ENCODE data around the gene ADGRA1. TPM values are rescaled to one million over a fixed set of nuclear protein-coding genes. Genes with fewer than 3 reads are reported as not detected.

The ADGRA1 gene
- total RNA-seq, 3 donors from 2014 or later = 0.10 TPM; not detected in 2

DNA sequence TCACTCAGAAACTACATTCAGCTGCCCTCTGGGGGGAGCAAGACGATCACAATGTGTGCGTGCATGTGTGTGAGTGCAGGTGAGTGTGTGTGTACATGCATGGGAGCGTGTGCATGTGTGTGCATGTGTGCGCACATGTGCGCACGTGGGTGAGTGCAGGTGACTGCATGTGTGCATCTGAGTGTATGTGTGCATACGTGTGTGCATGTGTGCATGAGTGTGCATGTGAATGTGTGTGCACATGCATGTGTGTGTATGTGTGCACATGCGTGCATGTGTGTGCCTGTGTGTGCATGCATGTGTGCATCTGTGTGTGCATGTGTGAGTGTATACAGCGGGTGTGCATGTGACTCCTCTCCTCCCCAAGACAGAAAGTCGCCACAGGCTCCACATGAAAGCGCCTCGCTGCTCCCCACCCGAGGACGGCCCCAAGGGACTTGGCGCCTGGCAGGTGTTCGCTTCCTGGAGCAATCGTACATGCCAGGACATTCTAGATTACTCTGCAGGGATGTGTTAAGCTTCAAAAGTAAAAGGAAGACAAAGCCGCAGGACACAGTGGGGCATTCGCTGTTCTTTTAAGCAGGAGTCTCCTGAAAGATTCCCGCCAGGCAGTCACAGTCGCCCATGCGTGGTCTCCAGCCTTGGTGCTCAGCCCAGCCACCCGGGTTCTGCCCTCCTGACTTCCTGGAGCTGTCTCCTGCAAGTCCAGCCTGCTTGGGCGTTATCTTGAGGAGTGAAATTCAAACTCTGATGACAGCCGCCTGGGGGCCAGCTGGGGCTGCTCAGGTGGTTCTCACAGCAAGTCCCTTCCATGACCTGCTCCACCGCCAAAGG, 42.0 kb upstream of the ADGRA1 start:
- DNase-seq (no peak), ATAC-seq (no peak)
- no peaks in the 10 kb centered on the region for H3K36me3 ChIP-seq (ENCODE audit: low read depth)
- intact Hi-C loops (cut with DNase I, micrococcal nuclease) = no loop called here
- H3K9me3 ChIP-seq = no peaks in the 10 kb centered on the region
- H3K4me1 ChIP-seq (ENCODE audit: low read depth) = no peaks in the 10 kb centered on the region
- no peak overlapping the region for H3K4me3 ChIP-seq
- TF ChIP-seq, protein P1, sequence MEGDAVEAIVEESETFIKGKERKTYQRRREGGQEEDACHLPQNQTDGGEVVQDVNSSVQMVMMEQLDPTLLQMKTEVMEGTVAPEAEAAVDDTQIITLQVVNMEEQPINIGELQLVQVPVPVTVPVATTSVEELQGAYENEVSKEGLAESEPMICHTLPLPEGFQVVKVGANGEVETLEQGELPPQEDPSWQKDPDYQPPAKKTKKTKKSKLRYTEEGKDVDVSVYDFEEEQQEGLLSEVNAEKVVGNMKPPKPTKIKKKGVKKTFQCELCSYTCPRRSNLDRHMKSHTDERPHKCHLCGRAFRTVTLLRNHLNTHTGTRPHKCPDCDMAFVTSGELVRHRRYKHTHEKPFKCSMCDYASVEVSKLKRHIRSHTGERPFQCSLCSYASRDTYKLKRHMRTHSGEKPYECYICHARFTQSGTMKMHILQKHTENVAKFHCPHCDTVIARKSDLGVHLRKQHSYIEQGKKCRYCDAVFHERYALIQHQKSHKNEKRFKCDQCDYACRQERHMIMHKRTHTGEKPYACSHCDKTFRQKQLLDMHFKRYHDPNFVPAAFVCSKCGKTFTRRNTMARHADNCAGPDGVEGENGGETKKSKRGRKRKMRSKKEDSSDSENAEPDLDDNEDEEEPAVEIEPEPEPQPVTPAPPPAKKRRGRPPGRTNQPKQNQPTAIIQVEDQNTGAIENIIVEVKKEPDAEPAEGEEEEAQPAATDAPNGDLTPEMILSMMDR (IDR thresholded peaks at IDR 0.05) = no peak

DNA sequence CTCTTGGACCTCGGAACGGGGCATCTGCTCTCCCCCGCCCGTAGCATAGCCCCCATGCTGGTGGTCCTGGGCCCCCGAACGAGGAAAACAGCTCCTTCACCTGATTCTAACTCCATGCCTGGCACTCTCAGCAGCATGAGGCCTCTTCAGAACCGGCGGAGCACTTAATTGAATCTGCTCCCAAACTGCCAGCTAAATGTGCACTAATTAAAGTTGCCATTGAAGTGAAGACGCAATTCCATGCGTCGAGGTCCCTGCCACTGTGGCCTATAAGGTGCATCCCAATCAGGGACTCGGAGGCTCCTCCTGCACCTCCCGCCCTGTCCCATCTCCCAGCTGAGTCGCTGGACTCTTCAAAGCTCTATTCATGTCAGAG, 41.3 kb upstream of the ADGRA1 start:
- TF ChIP-seq, protein P1 (IDR thresholded peaks at IDR 0.05) = no peak
- ATAC-seq (no peak), DNase-seq (no peak)
- intact Hi-C loops (cut with DNase I, micrococcal nuclease) = no loop called here
- H3K36me3 ChIP-seq (ENCODE audit: low read depth) = no peaks in the 10 kb centered on the region
- no peaks in the 10 kb centered on the region for H3K4me1 ChIP-seq (ENCODE audit: low read depth)
- no peak overlapping the region for H3K4me3 ChIP-seq
- H3K9me3 ChIP-seq = no peaks in the 10 kb centered on the region

DNA sequence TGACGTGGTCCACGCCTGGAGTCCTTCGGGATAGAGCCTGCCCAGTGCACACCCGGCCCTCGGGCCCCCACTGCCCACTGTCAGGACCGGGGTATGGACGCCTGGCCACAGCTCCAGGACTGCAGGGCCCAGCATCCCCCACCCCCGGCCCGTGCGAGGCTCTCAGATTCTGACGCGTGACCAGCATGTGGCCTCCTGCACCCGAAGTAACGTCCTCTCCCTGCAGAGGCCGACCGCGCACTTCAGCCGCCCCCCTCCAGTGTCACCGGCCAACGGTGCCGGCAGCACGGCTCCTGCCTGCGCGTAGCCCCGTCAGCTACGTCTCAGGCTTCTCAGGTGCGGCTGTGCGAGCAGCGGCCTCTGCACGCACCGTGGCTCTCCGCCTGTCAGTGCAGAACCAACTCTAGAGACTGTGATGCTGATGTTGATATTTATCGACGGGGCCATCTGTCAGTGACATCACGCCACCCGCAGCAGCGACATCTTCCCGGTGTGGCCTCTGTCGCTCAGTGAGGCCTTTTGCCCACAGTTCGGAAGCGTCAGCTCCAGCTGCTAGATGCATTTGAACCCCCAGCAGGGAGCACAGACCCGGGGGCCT, 40.1 kb upstream of the ADGRA1 start:
- H3K36me3 ChIP-seq (ENCODE audit: low read depth) = no peaks in the 10 kb centered on the region
- DNase-seq = no peak
- intact Hi-C loops (cut with DNase I, micrococcal nuclease) = no loop called here
- H3K4me3 ChIP-seq = no peak overlapping the region
- no peaks in the 10 kb centered on the region for H3K9me3 ChIP-seq
- TF ChIP-seq, protein P1 (IDR thresholded peaks at IDR 0.05) = no peak
- ATAC-seq = no peak
- no peaks in the 10 kb centered on the region for H3K4me1 ChIP-seq (ENCODE audit: low read depth)

DNA sequence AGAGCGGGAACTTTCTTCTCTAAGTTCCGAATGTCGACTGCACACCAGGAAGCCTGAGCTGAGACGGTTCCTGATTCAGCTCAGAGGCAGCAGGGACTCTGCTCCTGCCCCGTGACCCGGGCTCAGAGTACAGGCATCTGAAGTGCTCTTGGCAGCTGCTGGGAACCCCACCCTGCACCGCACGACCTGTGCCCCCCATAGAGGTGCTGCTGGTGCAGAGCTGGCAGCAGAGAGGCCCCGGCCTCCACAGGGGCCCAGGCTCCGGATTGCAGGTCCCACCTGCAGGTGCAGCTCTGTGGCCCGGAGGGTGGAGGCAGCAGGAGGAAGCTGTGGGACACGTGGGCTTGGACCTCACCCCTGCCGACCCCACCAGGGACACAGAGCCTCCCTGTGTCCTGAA, 39.5 kb upstream of the ADGRA1 start:
- Histone ChIP-seq H3K9me3 (no peaks in the 10 kb centered on the region), H3K4me1 (ENCODE audit: low read depth) (no peaks in the 10 kb centered on the region), H3K4me3 (no peak overlapping the region), H3K36me3 (ENCODE audit: low read depth) (no peaks in the 10 kb centered on the region)
- intact Hi-C loops (cut with DNase I, micrococcal nuclease) = no loop called here
- DNase-seq (no peak), ATAC-seq (no peak)
- TF ChIP-seq, protein P1 (IDR thresholded peaks at IDR 0.05) = no peak

DNA sequence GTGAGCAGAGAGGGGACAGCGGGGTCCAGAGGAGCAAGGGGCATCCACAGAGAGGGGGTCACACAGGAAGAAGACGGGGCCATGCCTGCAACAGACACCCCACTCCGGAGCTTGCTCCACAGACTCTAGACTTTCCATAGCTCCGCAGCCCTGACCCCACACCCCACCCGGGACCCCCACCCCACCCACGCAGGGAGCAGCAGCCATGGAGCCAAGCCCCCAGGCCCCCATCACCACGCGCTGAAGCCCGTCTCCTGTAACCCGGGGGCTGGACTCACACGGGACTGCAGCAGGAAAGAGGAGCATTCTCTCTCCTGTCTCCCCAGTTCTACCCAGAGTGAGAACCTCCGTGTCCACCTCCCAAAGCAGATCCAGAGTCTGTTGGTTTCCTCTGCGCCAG, 38.8 kb upstream of the ADGRA1 start:
- intact Hi-C loops (cut with DNase I, micrococcal nuclease) = no loop called here
- ATAC-seq = no peak
- Histone ChIP-seq H3K4me3 (no peak overlapping the region), H3K36me3 (ENCODE audit: low read depth) (no peaks in the 10 kb centered on the region), H3K4me1 (ENCODE audit: low read depth) (no peaks in the 10 kb centered on the region), H3K9me3 (no peaks in the 10 kb centered on the region)
- no peak for DNase-seq
- TF ChIP-seq, protein P1 (IDR thresholded peaks at IDR 0.05) = no peak

All from mucosa of descending colon (tissue), 3 donors.